C1 segment of cervical spinal cord (tissue), 14 donors: Measurements from ENCODE around the gene MIPOL1.
"Not testable (repeated sequence)": the region's sequence is repeated elsewhere in the genome, so short reads cannot be mapped to it uniquely, and the experiment has no call there.

Source experiments
- DNase-seq, 14 donors: peaks; one replicate each; lab custom pipeline; 2025; lab: John Stamatoyannopoulos, UW

Gene MIPOL1

GRCh38 chr14:37187294-37187693 is 10.4 kb upstream of the MIPOL1 start:
- no peak for DNase-seq

- not testable (repeated sequence) for DNase-seq
Measured at GRCh38 chr14:37187840-37188577, 9.7 kb upstream of the MIPOL1 start.

GRCh38 chr14:37189733-37190132 is 8.0 kb upstream of the MIPOL1 start:
- not testable (repeated sequence) for DNase-seq

- no peak for DNase-seq
Measured at GRCh38 chr14:37194698-37195097, 3.0 kb upstream of the MIPOL1 start.

- DNase-seq: no peak
Measured at GRCh38 chr14:37195327-37195726, 2.4 kb upstream of the MIPOL1 start.

GRCh38 chr14:37196604-37197420 is 925 bp upstream of the MIPOL1 start:
- no peak for DNase-seq

GRCh38 chr14:37198273-37198598 is 499 bp downstream of the MIPOL1 start:
- no peak for DNase-seq

GRCh38 chr14:37198907-37199306 is 1.2 kb downstream of the MIPOL1 start:
- DNase-seq: no peak

GRCh38 chr14:37201724-37202123 is 4.0 kb downstream of the MIPOL1 start:
- DNase-seq: no peak

- no peak for DNase-seq
Measured at GRCh38 chr14:37202265-37202664, 4.5 kb downstream of the MIPOL1 start.

- no peak for DNase-seq
Measured at GRCh38 chr14:37202812-37203211, 5.1 kb downstream of the MIPOL1 start.

GRCh38 chr14:37203423-37203822 is 5.7 kb downstream of the MIPOL1 start:
- no peak for DNase-seq

GRCh38 chr14:37205623-37206605 is 8.2 kb downstream of the MIPOL1 start:
- DNase-seq: not testable (repeated sequence)

GRCh38 chr14:37209617-37210016 is 11.9 kb downstream of the MIPOL1 start:
- DNase-seq: not testable (repeated sequence)

- DNase-seq: no peak
Measured at GRCh38 chr14:37210448-37210847, 12.7 kb downstream of the MIPOL1 start.

- no peak for DNase-seq
Measured at GRCh38 chr14:37213016-37213415, 15.3 kb downstream of the MIPOL1 start.

GRCh38 chr14:37215345-37215744 is 17.6 kb downstream of the MIPOL1 start:
- no peak for DNase-seq

- no peak for DNase-seq
Measured at GRCh38 chr14:37221073-37221472, 23.3 kb downstream of the MIPOL1 start.

- no peak for DNase-seq
Measured at GRCh38 chr14:37223947-37224474, 26.3 kb downstream of the MIPOL1 start.

GRCh38 chr14:37225668-37226067 is 27.9 kb downstream of the MIPOL1 start:
- DNase-seq: not testable (repeated sequence)

- no peak for DNase-seq
Measured at GRCh38 chr14:37230551-37231194, 32.9 kb downstream of the MIPOL1 start.
